ENCODE results near the gene MLEC.
"Not testable (repeated sequence)": the region's sequence is repeated elsewhere in the genome, so short reads cannot be mapped to it uniquely, and the experiment has no call there.

The MLEC gene

GRCh38 chr12:120663741-120664140, 23.2 kb upstream of the MLEC start:
- no peak for DNase-seq

- no peak for DNase-seq
Observed at GRCh38 chr12:120666571-120667390, 20.2 kb upstream of the MLEC start.

- DNase-seq: no peak
Observed at GRCh38 chr12:120668091-120668867, 18.7 kb upstream of the MLEC start.

DNA sequence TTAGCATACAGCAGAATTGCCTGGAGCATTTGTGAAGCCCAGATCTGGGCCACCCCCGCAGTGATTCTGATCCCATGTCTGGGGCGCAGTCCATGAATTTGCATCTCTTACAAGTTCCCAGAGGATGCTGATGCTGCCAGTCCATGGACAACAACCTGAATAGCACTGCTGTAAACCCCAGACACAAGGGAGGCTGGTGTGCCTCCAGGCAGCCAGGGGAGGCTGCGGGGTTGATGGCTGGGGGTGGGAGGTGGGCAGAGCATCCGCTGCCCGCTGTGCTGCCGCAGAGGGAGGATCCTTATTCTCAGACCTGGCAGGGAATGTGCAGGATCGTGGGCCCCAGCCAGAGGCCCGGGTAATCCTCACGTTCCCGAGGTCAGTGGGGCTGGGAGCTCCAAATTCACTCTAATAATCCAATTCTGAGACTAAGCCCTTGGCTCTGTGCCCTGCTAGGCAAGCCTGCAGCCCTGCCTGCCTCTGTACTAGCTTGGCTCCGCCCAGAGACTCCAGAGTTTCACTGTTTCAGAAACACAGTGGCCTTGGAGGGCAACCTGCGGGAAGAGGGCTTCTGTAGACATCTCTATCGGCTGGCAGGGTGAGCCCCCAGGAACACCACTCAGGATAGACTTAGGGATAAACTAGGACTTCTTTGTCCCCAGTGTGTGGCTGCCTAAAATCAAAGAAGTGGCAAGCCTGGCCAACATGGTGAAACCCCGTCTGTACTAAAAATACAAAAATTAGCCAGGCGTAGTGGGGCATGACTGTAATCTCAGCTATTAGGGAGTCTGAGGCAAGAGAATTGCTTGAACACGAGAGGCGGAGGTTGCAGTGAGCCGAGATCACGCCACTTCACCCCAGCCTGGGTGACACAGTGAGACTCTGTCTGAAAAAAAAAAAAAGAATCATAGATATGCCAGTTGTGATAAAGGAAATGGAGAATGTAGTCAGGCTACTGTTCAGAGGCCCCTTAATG, 17.8 kb upstream of the MLEC start:
- DNase-seq: peak; percentile 37

GRCh38 chr12:120670237-120670636, 16.7 kb upstream of the MLEC start:
- not testable (repeated sequence) for DNase-seq

GRCh38 chr12:120670667-120671066, 16.3 kb upstream of the MLEC start:
- DNase-seq: no peak

DNA sequence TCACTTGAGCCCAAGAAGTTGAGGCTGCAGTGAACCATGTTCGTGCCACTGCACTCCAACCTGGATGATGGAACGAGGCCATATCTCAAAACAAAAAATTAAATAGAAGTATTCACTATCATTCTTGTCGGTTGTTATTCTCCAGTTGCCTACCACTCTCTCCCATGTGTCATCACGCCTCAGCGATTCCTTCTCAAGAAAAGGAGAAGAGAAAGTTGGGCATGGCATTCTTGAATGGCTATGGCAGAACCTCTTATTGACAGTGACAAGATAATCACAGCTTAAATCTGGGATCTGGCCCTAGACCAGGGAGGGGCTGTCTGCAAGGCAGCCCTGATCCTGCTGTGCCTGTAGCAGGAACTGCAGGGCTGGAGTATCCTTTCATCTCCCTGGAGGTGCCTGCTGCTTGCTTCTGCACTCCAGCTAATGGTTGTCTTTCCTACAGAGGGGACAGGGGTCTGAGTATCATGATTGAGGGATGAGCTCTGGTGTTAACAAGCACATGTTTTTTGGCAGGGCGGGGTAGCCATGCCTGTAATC, 12.8 kb upstream of the MLEC start:
- peak; percentile 24 for DNase-seq

DNA sequence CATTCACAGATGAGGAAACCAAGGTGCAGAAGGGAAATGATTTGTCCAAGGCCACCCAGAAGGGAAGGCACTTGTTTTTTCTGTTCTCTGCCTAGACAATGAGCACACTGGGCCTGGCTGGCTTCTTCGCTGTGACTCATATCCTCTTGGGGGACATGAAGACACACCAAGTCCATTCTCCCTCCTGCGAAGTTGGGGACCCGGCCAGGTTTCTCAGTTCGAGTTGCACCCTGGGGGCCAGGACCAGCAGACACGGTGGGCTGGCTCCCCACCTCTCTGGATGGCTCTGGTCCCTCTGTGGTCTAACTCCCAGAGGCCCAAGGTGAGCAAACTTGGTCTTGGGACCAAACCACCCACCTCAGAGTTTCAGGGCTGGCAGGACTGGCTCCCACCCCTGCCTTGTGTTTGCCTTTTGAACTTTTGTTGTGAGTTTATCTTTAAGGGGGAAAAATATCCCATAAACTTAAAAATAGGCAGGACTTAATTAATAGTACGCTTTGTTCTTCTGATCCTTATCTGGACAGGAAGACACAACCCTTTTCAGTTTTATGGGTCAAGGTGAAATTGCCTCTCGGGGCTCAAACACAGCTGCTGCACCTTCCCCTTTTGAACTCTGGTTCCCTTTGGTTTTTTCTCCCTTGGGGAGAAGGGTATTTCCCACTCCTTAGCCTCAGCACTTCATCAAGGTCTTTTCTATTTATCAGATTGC, 9.0 kb upstream of the MLEC start:
- no peak for DNase-seq

- no peak for DNase-seq
Observed at GRCh38 chr12:120678572-120678971, 8.4 kb upstream of the MLEC start.

DNA sequence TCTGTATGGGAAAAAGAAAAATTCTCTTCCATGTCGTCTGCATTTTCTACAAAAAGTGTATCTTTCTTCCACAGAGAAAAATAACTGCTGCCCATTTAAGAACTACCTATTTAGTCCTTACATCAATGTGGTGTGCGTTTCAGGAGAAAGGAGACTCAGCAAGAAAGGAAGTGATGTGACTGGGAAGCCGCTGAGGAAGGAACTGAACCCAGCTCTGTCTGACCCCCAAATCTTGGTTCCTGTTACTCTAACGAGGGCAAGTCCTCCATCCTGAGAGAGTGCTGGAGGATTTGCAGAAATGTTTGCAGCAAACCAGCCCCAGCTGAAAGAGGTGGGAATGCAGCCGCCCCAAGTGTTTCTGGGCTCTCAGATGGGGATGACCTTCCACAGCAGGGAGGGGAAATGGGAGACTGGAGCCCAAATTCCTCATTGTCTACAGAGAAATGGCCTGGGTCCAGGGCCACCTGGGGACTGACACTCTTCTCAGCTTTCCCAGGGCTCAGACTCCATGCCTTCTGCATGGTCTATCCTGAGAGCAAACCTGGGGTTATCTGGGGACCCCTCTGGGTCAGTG, 6.7 kb upstream of the MLEC start:
- DNase-seq: no peak

DNA sequence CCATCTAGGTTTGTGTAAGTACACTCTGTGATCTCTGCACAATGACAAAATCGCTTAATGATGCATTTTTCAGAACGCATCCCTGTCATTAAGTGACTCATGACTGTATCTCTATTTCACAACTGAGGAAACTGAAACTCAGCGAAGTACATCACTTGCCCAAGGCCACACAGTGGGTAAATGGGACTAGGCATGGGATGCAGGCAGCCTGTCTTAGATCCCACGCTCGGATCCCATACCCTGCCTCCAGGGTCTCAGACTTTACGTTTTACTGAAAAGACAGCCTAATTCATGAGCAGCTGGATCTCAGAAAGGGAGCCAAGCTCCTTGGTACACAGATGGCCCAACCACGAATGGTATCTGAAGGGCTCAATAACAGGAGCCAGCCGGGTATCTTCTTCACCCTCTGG, 2.4 kb upstream of the MLEC start:
- no peak for DNase-seq

- no peak for DNase-seq
Observed at GRCh38 chr12:120685522-120685921, 1.4 kb upstream of the MLEC start.

DNA sequence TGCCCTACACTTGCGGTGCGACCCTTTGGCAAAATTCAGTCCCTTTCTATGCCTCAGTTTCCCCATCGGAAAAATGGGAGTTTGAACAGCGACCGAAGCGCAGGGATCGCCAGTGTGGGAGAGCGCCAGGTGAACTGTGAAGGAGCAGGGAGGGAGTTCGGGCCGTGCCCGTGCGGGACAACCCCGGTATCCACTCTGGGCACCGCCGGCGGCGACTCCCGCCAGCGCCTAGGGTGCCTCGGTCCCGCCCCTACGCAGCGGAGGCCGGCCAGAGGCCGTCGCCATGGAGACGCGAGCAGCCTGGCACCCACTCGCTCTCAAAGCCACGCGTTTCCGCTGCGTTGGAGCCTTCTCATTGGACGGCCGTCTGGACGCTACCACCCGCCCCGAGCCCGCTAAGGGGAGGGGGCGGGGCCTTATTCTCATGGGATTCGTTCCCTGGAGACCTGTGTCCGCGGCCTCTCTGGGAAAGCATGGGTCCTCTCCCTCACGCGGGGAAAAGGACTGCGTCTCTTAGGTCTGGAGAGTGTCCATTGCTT, 729 bp upstream of the MLEC start:
- peak; percentile 98 for DNase-seq

- no peak for DNase-seq
Observed at GRCh38 chr12:120687578-120688289, 785 bp downstream of the MLEC start.

DNA sequence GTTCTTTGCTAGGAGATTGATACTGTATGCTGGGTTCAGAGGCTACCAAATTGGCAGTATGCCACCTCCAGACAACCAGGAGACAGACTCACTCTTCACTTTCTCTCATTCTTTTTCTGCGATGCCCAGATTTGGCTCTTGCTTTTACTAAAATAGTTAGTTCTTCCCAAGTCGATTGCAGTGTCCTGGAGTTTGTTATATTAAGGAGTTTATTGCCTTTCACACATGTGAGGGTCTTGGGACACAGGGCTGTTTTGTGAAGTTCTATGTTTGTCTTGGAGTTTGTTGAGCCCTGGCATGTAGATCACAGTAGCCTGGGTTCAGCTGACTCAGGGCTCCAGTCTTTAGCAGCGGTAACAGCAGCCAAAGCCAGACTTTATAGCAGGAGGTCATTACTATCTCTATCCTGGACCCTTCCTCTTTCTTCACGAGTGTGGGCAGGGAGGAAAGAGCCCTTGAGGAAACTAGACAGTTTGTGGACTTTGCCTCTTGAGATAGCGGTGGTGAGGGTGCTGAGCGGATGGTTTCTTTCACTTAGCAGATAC, 1.6 kb downstream of the MLEC start:
- no peak for DNase-seq

DNA sequence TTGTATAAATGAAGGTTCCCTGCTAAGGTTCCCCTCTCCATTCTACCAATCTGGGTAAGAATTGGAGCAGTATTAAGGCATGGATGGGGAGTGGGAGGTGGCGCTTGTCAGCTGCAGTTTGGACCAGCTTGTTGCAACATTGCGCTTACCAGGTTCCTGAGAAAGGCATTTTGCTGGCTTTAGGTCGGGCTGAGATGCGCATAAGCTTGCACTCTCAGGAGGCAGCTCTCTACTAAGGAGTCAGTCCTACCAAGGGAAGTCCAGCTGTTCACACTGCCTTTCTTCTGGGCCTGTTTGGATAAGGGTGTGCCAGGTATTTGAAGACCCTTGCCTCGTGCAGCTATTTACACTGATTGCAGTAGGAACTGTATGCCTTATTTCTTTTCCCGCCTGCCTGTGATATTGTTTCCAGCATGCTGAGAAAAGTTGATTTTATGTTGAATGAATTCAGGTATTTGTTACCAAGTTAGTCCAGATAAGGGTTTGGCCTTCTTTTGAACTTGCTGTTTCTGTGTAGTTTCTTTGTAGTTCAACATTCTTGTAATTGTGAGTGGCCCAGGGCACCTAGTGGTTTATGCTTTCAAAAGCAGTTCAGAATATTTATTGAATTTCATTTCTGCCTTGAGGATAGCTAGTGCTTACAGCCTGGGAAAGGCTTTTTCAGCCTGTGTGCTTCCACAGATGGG, 2.6 kb downstream of the MLEC start:
- DNase-seq: no peak

GRCh38 chr12:120690083-120690450, 3.1 kb downstream of the MLEC start:
- no peak for DNase-seq

DNA sequence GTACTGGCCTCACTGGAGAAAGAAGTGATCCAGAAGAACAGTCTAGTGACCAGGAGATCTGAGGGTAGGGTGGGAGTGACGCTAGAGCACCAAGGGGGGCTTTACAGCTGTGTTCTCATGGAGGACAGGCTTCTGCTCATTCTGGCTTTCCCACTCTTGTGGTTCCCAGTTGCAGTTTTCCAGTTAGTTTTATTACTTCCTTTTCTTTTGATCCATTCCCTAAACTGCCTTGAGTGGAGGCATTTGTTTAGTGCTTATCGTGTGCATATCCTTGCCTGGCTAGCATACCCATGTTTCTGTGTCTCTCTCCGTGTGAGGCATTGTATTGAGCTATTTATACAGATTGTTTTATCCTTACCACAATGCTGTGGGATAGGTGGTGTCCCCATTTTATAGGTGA, 4.0 kb downstream of the MLEC start:
- no peak for DNase-seq

DNA sequence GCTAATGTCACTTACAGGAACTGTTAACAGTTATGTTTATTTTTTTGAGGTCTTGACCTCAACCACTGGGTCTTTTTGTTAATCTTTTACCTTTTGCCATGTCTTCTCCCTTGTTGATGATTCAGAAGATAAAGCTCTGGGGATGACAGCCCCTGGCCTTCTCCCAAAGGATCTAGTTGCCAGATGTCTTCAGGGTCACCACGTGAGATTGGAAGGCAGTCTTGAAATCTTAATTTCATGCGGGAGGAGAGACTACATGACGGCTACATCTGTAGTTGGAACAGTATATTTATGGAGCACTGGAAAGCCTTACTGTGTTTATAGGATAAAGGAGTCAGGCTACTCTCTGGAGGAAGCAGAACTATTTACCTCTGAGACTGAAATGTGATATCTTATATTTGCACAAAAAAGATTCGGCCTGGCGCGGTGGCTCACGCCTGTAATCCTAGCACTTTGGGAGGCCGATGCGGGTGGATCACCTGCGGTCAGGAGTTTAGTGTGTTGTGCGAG, 5.6 kb downstream of the MLEC start:
- DNase-seq: no peak

DNA sequence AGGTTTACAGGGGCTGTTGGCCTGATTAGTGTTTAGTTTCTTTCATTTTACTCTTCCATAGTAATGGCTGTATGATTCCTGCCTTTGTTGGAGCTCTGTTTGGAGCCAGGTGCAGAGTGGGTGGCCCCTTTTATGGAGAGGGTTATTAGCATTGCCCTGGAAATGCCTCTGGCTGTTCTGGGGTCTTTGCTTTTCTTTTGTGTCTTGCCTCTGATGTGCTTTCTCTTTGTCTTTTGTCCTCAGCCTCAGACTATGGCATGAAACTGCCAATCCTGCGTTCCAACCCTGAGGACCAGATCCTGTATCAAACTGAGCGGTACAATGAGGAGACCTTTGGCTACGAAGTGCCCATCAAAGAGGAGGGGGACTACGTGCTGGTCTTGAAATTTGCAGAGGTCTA, 6.9 kb downstream of the MLEC start:
- DNase-seq: no peak
